Fibroblast of mammary gland (primary cell): ENCODE measurements around the gene GTF3C4.

Source experiments
- DNase-seq: peaks from one replicate; pipeline ENCODE4 v3.0.0-alpha.2; 2010; ENCODE audit warnings: low read depth
- H3K4me3 ChIP-seq: 2 replicates; pipeline ENCODE4 v1.5.1; 2011; ENCODE audit warnings: low read depth, mild to moderate bottlenecking, low read length, moderate library complexity; ENCODE audit not compliant: control insufficient read depth
- TF ChIP-seq, protein P1 (sequence below): conservative IDR thresholded peaks from 2 replicates; pipeline ENCODE4 v1.5.1; 2011; ENCODE audit warnings: low read depth, low read length, inconsistent platforms; ENCODE audit not compliant: control insufficient read depth, insufficient read depth

Gene GTF3C4

DNA sequence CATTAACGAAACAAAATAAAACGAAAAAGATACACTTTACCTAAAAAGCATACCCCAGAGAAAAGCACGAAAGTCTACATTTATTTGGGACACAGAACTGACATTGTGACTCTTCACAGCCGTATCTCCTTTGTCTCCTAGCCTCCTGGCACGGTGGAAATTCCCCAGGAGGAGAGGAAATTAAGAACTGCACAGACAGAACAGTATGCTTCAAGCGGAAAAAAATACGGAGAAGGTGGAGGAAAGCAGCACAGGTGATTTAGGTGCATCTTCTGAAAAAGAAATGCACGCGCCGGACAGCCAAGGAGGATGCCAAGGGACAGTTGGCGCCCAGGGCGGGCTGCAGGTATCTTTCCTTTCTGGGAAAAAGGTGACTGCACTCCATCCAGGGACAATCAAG, 32.5 kb upstream of the GTF3C4 start:
- H3K4me3 ChIP-seq: no peak overlapping the region
- TF ChIP-seq, protein P1, sequence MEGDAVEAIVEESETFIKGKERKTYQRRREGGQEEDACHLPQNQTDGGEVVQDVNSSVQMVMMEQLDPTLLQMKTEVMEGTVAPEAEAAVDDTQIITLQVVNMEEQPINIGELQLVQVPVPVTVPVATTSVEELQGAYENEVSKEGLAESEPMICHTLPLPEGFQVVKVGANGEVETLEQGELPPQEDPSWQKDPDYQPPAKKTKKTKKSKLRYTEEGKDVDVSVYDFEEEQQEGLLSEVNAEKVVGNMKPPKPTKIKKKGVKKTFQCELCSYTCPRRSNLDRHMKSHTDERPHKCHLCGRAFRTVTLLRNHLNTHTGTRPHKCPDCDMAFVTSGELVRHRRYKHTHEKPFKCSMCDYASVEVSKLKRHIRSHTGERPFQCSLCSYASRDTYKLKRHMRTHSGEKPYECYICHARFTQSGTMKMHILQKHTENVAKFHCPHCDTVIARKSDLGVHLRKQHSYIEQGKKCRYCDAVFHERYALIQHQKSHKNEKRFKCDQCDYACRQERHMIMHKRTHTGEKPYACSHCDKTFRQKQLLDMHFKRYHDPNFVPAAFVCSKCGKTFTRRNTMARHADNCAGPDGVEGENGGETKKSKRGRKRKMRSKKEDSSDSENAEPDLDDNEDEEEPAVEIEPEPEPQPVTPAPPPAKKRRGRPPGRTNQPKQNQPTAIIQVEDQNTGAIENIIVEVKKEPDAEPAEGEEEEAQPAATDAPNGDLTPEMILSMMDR: no peak
- no peak for DNase-seq

DNA sequence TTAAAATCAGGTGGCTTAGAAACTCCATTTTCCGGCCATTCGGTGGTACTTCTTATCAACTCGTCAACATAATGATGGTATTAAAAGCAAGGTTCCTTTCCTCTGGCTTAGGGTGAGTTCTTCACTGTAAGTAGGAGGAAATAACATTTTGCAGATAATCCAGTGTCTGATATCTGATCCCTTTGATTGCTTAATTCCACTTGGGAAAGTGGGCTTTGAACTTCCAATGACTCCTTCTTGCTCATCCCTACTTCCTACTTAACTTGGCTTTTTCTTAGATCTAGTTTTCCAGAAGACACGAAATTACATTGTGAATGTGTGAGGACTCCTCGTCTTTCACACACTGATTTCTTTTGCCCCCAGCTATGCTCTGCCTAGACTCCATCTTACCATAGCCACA, 32.0 kb upstream of the GTF3C4 start:
- DNase-seq: peak; percentile 87
- no peak overlapping the region for H3K4me3 ChIP-seq
- TF ChIP-seq, protein P1: no peak

- TF ChIP-seq, protein P1: no peak
- DNase-seq: no peak
- H3K4me3 ChIP-seq: no peak overlapping the region
Measured at GRCh38 chr9:132639322-132639721, 30.9 kb upstream of the GTF3C4 start.

- DNase-seq: no peak
- TF ChIP-seq, protein P1: no peak
- no peak overlapping the region for H3K4me3 ChIP-seq
Measured at GRCh38 chr9:132641216-132641615, 29.0 kb upstream of the GTF3C4 start.

- H3K4me3 ChIP-seq: no peak overlapping the region
- DNase-seq: no peak
- TF ChIP-seq, protein P1: peak; percentile 12
Measured at GRCh38 chr9:132644251-132644650, 26.0 kb upstream of the GTF3C4 start.

DNA sequence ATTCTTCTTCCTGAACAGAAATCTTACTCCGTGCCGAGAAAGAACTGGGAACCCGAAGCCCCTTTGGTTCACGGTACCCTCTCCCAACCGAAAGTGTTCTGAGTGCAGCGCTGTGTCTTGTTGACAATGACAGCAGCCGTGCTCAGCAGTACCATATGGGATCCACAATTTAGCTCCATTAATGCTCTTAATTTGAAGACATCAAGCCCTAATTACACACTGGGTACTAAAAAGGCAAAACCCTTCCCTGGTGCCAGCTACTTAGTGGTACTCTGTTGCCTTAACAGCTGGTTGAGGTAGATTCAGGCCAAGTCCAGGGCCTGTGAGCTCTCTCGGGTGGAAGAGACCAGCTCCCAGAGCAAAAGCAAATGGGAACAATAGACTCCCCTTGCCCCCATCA, 25.0 kb upstream of the GTF3C4 start:
- no peak overlapping the region for H3K4me3 ChIP-seq
- TF ChIP-seq, protein P1: no peak
- no peak for DNase-seq

GRCh38 chr9:132645711-132646110, 24.6 kb upstream of the GTF3C4 start:
- H3K4me3 ChIP-seq: no peak overlapping the region
- DNase-seq: no peak
- TF ChIP-seq, protein P1: no peak
